H54 (cell line): Measurements from ENCODE around the gene CFAP46.
"Not testable (repeated sequence)": the region's sequence is repeated elsewhere in the genome, so short reads cannot be mapped to it uniquely, and the experiment has no call there.

Experiments used
- DNase-seq: peaks from one replicate; pipeline ENCODE4 v3.0.0; 2011; ENCODE audit warnings: low spot score, mixed read lengths; ENCODE audit not compliant: insufficient read length
- FAIRE-seq: peaks from 3 replicates; lab custom pipeline; 2011; peaks lifted over from hg19 to GRCh38; lab: Jason Lieb, UNC
- POLR2A ChIP-seq: IDR thresholded peaks from 2 replicates; pipeline ENCODE4 v1.6.1; 2011; ENCODE audit warnings: low read depth, mild to moderate bottlenecking, low read length

The CFAP46 gene

GRCh38 chr10:132900211-132900756 lies 42.1 kb downstream of the CFAP46 start:
- TF ChIP-seq POLR2A: no peak
- DNase-seq (no peak), FAIRE-seq (no peak)

DNA sequence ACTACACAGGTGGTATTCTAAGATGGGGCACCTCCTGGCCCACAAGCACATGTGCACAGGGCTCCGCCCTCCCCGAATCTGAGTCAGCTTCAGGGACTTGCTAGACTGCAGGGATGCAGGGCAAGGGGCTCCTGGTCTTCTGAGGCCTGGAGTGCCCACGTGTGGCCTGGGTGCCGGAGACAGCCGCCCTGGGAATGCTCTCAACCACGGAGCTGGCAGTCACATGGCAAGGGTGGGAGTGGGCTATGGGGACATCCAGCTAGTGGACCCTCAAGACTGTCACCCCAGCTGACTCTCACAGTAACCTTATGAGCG lies 42.7 kb downstream of the CFAP46 start:
- no peak for FAIRE-seq
- TF ChIP-seq POLR2A: no peak

GRCh38 chr10:132899054-132899750 lies 43.2 kb downstream of the CFAP46 start:
- TF ChIP-seq POLR2A: no peak
- FAIRE-seq (no peak), DNase-seq (no peak)

More for the DNA sequence above, 42.7 kb downstream of the CFAP46 start:
- DNase-seq: no peak

DNA sequence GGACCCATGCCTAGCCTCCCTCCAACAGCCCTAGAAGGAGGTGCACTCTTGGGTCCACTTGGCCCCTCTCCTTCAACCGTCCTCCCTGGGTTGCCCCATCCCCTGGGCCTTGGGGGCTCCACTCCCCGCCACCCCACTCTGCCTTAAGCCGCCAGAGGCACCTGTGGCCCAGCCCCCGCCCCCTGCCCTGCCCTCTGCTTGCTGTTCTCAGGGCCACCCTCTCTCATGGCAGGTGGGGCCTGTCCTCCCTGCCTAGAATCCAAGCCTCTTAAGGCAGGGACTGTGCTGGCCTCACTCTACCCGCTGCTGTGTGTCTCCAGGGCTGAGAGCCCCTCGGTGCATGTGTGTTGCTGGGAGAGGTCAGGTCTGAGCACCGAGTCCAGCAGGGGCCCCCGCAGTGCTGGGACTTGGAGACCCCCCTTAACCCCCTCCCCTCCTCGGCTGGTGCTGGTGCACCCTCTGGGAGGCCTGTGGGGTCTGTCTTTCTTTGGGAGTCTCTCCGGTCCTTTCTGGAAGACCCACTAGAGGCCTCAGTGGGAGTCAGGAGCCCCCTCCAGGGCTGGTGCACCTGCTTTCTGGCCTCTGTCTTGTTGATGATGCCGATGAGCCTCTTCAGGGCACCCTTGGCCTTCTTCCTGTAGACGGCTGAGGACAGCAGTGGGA lies 43.8 kb downstream of the CFAP46 start:
- DNase-seq (no peak), FAIRE-seq (no peak)
- no peak for TF ChIP-seq POLR2A

- no peak for TF ChIP-seq POLR2A
- FAIRE-seq (no peak), DNase-seq (no peak)
These were observed 44.6 kb downstream of the CFAP46 start for GRCh38 chr10:132897516-132898381.

DNA sequence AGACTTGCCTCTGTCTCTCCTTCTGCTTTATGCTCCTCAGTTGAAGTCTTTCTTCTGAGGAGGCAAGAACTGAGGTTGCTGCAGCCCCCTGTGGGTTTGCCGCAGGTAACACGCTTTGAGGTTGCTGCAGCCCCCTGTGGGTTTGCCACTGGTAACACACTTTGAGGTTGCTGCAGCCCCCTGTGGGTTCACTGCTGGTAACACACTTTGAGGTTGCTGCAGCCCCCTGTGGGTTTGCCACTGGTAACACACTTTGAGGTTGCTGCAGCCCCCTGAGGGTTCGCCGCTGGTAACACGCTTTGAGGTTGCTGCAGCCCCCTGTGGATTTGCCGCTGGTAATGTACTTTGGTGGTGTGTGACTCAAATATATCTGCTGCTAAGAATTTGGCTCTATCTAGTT lies 48.6 kb downstream of the CFAP46 start:
- DNase-seq, FAIRE-seq: not testable (repeated sequence)

- no peak for DNase-seq
- FAIRE-seq: no peak
- no peak for TF ChIP-seq POLR2A
These were observed 49.3 kb downstream of the CFAP46 start for GRCh38 chr10:132893090-132893489.

GRCh38 chr10:132892004-132892403 lies 50.4 kb downstream of the CFAP46 start:
- FAIRE-seq (no peak), DNase-seq (no peak)
- no peak for TF ChIP-seq POLR2A

- FAIRE-seq (no peak), DNase-seq (no peak)
- TF ChIP-seq POLR2A: no peak
These were observed 51.0 kb downstream of the CFAP46 start for GRCh38 chr10:132891368-132891767.

DNA sequence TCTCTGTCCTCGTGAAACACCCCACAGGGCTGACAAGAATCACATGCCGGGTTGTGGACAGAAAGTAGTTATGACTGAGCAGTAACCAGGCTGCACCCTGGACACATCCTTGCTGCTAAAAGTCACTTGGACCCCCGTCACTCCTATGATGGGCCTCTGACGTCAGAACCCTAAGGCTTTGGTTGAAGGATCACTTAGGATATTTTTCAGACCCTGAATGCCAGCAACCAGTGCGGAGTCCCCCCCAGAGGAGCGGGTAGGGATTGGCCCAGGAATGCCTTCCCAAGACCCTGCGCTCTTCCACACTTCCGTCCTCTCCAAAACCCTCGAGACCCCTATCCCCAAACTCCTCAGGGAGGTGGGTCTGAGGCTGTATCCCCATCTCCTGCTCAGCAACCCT lies 52.1 kb downstream of the CFAP46 start:
- FAIRE-seq: no peak
- TF ChIP-seq POLR2A: no peak
- no peak for DNase-seq

GRCh38 chr10:132889556-132889955 lies 52.8 kb downstream of the CFAP46 start:
- TF ChIP-seq POLR2A: no peak

GRCh38 chr10:132888898-132889490 lies 53.4 kb downstream of the CFAP46 start:
- TF ChIP-seq POLR2A: no peak
- no peak for DNase-seq
- FAIRE-seq: no peak

More at GRCh38 chr10:132889556-132889955, 52.8 kb downstream of the CFAP46 start:
- FAIRE-seq: no peak
- DNase-seq: no peak

GRCh38 chr10:132888446-132888845 lies 53.9 kb downstream of the CFAP46 start:
- not testable (repeated sequence) for FAIRE-seq, DNase-seq
